Renal cortex interstitium (tissue), 11 donors: ENCODE measurements around the gene KISS1R. TPM values are rescaled to one million over a fixed set of nuclear protein-coding genes. Genes with fewer than 3 reads are reported as not detected.
A peak's percentile ranks its signal among the peaks of the same experiment; 100 is the strongest.

Experiments used
- DNase-seq, 11 donors: peaks; one replicate each; pipeline ENCODE4 v3.0.0-alpha.2; 2013; ENCODE audit warnings: low read depth in 9 of 11, low spot score in 4 of 11; ENCODE audit errors: extremely low read depth in 1 of 11
- polyA plus RNA-seq, 3 donors: library from polyadenylated mRNA; unstranded; fragments of 120-200 nt; gene quantifications; one replicate each; pipeline ENCODE4 v1.2.1, GENCODE V29; 2013; ENCODE audit not compliant: insufficient read length in 3 of 3

KISS1R gene
- polyA plus RNA-seq, 3 donors = 0.34 to 1.2 (median 1.1) TPM

DNA sequence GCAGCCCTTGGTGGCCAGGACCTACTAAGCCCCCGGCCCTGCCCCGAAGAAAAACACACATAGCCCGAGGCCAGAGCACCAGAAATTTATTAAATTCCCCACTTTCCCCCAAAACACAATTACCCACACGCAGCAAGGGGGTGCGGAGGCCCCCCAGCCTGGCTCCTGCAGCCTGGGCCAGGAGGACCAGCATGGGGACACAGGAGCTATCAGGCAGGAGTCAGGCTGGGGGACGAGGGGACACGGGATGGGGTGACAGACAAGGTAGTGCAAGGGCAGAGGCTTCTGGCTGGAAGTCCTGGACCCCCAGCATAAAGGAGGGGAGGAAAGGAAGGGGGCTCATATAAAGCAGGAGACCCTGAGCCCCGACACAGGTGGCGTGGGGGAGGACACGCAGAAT is 20.7 kb upstream of the KISS1R start:
- DNase-seq = no peak

DNA sequence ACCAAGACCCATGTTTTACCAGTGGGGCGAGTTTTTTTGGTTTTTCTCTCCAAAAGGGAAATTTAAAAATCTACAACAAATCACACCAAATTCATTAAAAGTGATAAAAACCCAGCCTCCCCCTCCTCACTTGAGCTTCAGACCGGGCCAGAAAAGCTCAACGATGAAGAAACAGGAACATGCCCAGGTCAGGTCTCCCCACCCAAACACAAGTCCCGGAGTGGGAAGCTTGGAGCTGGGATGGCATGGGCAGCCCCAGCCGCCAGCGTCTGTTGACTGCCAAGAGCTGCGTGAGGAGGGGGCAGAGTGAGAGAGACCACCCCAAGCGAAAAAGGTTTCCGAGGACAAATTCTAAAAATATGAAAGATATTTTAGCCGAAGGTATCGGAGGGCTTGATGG is 20.1 kb upstream of the KISS1R start:
- DNase-seq = no peak

DNA sequence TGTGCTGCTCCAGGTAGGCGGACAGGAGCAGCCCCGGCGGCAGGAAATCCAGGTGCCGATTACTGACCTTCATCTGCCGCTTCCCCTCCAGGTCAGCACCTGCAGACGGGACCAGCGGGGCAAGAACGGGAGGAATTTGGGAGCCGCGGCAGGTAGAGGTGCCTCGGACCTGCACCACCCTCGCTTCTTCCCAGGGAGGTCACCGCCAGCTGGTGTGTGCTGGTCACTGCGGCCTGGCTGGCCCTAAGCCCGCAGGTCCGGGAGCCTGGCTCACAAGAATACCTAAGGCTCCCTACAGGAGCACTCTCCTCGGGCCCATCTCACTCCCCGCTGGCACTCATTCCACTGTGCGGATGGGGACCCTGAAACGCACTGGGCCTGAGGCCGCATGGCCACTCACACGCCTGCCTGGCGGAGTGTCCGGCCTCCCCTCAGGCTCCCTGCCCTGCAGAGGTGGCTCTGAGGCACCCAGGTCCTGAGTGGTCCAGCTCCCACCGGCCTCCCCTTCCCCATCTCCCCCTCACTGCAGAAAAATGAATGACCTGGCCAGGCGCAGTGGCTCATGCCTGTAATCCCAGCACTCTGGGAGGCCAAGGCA is 19.6 kb upstream of the KISS1R start:
- no peak for DNase-seq

DNA sequence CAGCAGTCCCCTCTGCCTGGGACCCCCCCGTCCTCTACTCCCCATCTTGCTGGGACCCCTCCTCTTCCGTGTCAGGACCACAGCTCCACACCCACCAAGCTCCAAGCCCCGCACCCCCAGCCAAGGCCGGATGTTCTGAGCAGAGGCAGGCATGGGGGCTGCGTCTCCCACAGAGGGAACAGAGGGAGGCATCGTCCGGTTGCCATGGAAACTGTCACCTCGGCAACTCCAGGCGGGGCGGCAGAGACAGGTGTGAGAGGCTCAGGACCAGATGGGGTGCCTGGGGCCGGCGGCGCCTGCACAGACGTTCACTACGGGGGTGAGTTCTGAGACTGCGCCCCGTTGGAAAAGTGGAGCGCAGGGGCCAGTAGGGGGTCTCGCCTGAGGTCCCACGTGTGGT is 18.5 kb upstream of the KISS1R start:
- peak in 6 of 11 donors; percentile 63 to 75 (median 73) for DNase-seq

DNA sequence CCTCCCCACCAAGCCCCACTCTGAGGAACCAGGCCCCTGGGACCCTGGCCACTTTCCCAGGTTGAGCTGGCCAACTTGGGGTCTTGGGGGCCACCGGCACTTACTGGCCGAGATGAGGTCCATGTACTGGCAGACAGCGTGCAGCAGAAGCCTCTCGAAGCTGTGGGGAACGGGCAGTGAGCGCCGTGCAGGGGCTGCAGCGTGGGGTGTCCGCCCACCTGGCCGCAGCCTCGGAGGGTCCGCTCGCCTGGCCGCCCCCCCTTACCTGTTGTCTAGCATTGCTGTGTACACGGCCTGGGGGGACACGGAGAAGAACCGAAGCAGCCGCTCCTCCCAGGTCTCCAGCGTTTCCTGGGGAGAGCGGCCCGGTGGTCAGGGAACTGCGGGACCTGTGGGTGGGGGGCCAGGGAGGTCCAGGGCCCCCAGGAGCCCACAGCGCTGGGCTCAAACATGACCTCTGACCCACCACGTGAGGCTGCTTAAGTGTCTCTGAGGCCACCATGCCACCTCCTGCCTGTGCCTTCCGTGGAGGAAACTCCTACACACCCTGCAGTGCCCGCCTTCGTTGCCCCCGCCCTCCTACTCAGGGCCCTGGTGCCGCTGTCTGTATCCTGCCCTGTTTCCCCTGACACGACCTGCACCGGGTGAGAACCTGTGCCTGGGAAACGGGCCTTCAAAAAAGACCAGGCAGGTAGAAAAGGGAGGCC is 17.6 kb upstream of the KISS1R start:
- no peak for DNase-seq

DNA sequence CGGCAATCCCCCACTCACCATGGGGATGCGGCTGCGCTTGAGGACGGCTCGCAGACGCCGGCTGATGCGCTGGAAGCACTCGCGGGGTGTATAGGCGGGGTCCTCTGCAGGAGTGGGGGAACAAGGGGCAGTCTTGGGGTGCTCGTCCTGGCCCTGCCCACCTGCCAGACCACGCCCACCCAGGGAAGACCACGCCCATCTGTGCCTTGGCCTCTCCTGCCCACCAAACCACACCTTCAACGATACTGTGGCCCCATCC is 17.2 kb upstream of the KISS1R start:
- DNase-seq = no peak

DNA sequence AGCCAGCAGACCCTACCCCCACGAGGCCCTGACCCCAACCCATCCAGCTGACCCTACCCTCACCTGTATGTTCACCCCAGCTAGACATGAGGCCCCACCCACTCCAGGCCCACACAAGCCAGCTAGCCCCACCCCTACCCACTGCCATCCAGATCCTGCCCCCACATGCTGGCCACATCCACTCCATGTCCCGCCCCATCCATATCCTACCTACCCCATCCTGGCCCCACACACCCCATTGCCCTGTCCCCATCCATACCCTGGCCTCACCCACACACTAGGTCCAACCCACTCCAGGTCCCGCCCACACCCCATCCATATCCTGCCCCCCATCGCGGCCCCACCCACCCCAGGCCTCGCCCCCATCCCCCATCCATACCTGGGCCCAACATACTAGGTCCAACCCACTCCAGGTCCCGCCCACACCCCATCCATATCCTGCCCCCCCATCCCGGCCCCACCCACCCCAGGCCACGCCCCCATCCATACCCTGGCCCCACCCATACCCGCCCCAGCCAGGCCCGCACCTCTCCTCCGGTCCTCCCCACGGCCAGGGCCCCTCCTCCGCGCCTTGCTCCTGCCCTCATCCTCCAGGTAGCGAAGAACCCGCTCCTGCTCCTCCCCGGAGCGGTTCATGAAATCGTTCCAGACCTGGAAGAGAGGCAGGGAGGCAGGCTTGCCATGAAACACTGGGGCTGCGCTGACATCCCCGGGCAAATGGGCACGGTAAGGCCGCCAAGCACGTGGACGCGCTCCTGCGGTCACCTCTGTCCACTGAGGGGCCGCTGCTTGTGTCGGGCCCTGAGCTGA is 16.6 kb upstream of the KISS1R start:
- no peak for DNase-seq

DNA sequence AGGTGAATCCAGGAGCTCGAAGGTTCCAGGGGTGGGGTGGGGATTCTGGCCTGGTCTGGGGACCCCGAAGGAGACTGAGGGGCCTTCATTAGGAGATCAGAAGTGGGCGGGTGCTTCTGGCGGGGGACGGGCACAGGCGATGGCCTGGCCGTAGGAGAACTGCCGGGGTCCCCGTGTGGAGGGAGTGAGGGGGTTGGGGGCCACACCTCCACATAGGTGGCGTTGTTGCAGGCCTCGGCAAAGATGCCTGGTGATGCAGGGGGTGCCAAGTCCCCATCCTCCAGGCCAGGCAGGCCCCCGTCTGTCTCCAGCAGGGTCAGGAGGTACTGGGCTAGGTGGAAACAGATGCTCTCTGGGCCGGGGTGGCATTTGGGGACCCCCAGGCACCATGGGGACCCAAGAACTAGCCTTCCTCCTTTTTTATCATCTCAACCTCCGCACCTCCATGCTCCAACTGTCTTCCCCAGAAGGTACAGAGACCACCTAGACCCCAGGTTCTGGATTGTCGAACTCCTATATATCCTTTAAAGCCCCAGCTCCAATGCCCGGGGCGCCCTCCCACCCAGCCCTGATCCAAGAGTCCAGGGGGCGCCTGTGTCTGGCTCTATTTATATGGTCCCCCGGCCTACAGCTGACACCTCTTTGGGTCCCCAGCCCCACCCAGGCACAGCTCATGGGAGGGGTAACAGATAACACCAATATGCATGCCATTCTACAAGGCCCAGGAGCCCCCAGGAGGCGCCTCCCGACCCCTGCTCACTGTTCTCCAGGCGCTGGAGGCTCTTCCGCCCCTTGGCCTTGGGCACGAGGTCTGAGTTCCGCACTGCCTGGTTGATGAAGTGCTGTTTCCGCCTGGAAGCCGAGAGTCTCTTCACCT is 15.7 kb upstream of the KISS1R start:
- no peak for DNase-seq

DNA sequence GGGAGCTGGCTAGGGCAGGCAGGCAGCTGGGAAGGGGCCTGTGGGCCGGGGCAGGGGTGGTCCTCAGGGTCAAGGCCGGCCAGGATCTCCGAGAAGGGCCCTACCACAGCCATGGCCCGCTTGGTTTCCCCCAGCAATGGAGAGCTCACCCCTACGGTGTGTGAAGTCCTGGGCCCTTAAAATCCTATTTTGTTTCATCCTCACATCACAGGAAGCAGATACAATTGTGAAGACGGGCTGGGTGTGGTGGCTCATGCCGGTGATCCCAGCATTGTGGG is 15.1 kb upstream of the KISS1R start:
- DNase-seq = no peak

DNA sequence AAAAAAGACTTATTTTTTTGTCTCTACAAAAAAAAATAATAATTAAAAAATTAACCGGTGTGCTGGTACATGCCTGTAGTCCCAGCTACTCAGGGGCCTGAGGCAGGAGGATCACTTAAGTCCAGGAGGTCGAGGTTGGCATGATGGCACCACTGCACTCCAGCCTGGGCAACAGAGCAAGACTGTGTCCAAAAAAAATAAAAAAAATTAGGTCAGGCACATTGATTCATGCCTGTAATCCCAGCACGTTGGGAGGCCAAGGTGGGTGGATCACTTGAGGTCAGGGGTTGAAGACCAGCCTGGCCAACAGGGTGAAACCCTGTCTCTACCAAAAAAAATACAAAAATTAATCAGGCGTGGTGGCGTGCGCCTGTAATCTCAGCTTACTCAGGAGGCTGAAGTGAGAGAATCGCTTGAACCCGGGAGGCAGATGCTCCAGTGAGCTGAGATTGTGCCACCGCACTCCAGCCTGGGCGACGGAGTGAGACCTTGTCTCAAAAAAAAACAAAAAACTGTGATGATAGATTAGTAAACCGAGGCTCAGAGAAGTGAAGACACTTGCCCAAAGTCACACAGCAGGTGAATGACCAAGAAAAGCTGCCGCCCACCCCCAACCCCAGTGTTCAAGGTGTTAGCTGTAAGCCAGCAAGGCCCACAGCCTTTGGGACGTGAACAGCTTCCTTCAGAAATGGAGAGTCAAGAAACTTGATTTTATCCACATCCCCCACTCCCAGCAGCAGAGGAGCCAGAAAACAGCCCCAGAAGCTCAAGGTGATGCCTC is 14.5 kb upstream of the KISS1R start:
- no peak for DNase-seq

DNA sequence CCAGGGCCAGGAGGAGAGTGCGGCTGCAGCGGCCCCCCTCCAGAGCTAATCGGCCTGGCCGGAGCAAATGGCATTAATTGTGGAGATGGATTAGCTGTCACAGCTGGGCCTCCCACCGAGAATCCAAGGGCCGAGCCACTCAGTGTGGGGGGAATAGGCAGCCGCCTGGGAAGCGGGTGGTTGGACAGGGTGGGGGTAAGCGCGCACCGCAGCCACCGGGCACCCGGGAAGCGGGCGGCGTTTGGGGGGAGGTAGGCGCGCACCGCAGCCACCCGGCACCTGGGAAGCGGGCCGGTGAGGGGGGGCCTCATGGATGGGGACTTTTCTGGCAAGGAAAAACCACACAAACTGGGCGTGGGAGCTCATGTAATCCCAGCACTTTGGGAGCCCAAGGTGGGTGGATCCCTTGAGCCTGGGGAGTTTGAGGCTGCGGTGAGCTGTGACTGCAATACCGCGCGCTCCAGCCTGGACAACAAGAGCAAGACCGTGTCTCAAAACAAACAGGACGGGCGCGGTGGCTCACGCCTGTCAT is 13.8 kb upstream of the KISS1R start:
- peak in 2 of 11 donors; percentile 74 to 75 for DNase-seq

DNA sequence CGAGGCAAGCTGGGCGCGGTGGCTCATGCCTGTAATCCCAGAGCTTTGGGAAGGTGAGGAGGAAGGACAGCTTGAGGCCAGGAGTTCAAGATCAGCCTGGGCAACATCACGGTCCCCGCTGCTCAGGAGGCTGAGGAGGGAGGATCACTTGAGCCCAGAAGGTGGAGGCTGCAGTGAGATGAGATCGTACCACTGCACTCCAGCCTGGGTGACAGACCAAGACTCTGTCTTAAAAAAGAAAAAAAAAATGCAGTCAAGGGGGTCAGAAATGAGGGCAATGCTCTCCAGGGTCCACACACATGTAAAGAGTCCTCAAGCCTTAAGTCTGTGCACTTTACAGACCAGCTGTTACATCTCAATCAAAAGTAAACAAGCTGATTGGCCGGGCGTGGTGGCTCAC is 12.6 kb upstream of the KISS1R start:
- DNase-seq = no peak

DNA sequence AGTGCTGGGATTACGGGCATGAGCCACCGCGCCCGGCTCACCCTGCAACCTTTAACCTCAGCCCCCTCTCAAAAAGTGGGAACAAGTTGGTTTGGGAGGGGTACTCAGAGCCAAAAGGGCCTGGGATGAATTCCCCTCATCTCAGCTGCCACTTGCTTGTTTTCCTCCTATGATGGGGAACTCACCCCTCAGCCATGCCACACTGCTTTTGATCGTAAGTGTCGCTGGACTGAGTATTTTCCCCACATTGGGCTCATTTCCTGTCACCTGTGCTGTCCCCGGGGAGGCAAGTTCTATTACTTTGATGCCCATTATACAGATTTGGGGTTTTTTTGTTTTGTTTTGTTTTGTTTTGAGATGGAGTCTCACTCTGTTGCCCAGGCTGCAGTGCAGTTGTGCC is 10.7 kb upstream of the KISS1R start:
- no peak for DNase-seq

DNA sequence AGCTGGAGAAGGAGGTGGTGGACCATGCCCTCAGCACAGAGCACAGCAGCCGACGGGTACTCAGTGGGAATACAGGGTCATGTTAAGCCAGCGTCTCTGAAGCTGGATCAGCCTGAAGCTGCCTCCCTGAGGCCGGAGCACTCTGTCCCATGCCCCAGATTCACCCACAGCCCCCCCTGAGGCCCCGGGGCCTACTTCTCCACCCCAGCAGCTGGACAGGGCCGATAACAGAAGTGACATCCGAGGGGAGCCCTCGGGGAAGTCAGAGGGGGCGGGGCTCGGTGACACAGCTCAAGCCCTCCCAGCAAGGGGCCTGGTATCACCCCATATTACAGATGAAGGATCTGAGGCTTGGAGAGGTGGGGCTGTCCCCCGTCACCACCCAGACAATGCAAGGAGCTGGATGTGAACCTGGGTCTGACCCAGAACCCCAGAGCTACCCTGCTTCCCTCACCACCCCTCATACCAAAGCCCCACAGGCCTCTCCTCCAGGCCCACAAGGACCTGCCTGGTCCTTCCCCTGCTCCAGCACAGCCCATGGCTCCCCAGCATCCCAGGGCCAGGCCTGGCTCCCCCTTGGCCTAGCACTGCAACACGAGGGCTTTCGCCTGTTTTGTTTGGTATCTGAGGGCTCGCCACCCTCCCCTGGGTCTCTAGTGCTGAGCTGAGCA is 9.8 kb upstream of the KISS1R start:
- no peak for DNase-seq

DNA sequence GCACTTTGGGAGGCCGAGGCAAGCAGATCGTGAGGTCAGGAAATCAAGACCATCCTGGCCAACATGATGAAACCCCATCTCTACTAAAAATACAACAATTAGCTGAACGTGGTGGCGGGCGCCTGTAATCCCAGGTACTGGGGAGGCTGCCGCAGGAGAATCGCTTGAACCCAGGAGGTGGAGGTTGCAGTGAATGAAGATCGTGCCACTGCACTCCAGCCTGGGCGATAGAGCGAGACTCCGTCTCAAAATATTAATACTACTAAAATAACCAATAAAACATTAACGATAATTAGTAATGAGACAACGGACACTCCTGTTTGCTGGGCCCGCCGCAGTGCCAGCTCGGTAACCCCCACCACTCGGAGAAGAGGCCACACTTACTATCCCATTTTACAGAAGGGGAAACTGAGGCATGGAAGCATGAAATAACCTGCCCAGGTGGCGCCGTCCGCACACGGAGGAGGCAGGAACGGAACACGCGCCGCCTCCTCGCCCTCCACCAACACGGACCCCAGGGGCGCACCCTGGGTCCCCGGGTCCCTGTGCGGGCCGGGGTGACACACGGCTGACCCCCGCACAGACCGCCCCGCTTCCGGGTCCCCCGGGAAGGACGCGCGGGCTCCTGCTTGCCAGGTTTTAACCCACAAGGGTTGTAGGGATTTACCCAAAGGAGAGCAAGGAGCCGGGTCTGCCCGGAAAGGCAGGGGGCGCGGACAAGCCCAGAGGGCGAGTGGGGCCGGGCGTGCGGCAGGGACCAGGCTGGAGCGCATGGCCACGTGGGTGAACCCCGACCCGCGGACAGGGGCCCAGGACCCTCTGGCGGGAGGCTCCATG is 5.7 kb upstream of the KISS1R start:
- no peak for DNase-seq

DNA sequence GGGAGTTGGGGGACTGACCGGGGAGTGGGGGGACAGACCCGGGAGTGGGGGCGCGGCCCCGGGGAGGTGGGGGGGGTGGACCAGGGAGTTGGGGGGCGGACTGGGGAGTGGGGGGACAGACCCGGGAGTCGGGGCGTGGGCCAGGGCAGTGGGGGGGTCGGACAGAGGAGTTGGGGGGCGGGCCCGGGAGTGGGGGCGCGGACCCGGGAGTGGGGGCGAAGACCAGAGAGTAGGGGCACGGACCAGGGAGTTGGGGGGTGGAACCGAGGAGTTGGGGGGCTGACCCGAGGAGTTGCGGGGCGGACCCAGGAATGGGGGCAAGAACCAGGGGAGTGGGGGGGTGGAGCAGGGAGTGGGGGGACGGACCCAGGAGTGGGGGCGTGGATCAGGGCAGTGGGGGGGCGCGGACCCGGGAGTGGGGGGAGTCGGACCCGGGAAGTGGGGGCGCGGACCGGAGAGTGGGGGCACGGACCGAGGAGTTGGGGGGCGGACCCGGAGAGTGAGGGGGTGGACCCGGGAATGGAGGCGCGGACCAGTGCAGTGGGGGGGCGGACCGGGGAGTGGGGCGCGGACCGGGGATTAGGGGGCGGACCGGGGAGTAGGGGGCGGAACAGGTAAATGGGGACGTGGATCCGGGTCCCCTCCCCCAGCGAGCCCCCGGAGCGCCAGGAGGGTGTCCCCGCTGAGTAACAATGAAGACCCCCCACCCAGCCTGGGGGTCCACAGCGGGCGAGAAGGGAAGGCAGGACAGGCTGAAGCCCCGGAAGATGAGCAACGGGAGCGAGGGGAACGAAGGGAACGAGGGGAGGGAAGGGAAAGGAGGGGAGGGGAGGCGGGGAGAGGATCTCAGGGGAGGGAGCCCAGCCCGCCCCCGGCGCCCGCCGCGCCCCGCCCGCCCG is 4.7 kb upstream of the KISS1R start:
- no peak for DNase-seq
